Neural progenitor cell (in vitro differentiated cells): ENCODE results near the gene CXCR5. TPM values are rescaled to one million over a fixed set of nuclear protein-coding genes. Genes with fewer than 3 reads are reported as not detected.

ENCODE experiments used
- DNase-seq: peaks from one replicate; pipeline ENCODE4 v3.0.0-alpha.2; 2016; ENCODE audit warnings: low spot score
- H2AFZ ChIP-seq: fragments of 200-600 bp; sonication (generic); replicated peaks from 2 replicates; pipeline ENCODE4 v1.6.1; 2016; ENCODE audit warnings: antibody characterized with exemption
- H3F3A ChIP-seq: fragments of 200-600 bp; sonication (generic); 2 replicates; pipeline ENCODE4 v1.6.1; 2016; ENCODE audit warnings: antibody characterized with exemption, low read depth
- H3K27ac ChIP-seq: fragments of 200-600 bp; sonication (generic); 2 replicates; pipeline ENCODE4 v1.5.1; 2016; ENCODE audit warnings: mild to moderate bottlenecking
- H3K27me3 ChIP-seq: fragments of 200-600 bp; sonication (generic); 2 replicates; pipeline ENCODE4 v1.6.1; 2016; ENCODE audit warnings: mild to moderate bottlenecking, moderate library complexity
- H3K36me3 ChIP-seq: fragments of 200-600 bp; sonication (generic); 2 replicates; pipeline ENCODE4 v1.5.1; 2016
- H3K4me1 ChIP-seq: fragments of 200-600 bp; sonication (generic); 2 replicates; pipeline ENCODE4 v1.6.1; 2016; ENCODE audit warnings: mixed run types
- H3K4me2 ChIP-seq: fragments of 200-600 bp; sonication (generic); 2 replicates; pipeline ENCODE4 v1.6.1; 2016
- H3K4me3 ChIP-seq: fragments of 200-600 bp; sonication (generic); 2 replicates; pipeline ENCODE4 v1.5.1; 2016
- H3K79me2 ChIP-seq: fragments of 200-600 bp; sonication (generic); 2 replicates; pipeline ENCODE4 v1.6.1; 2016; ENCODE audit warnings: low read depth
- H3K9ac ChIP-seq: fragments of 200-600 bp; sonication (generic); 2 replicates; pipeline ENCODE4 v1.6.1; 2016
- H3K9me3 ChIP-seq: fragments of 200-600 bp; sonication (generic); 2 replicates; pipeline ENCODE4 v1.5.1; 2016; ENCODE audit warnings: low read depth
- H4K20me1 ChIP-seq: fragments of 200-600 bp; sonication (generic); 2 replicates; pipeline ENCODE4 v1.6.1; 2016; ENCODE audit warnings: low read depth
- H3K27ac Mint-ChIP-seq: 3 replicates; pipeline ENCODE4 v1.8.0; 2021; ENCODE audit warnings: mixed read lengths
- H3K27me3 Mint-ChIP-seq: 2 replicates; pipeline ENCODE4 v1.8.0; 2022; ENCODE audit warnings: low read depth, mild to moderate bottlenecking, inconsistent platforms, moderate library complexity, mixed read lengths; ENCODE audit not compliant: insufficient read depth
- H3K36me3 Mint-ChIP-seq: 3 replicates; pipeline ENCODE4 v1.8.0; 2021; ENCODE audit warnings: mixed read lengths
- H3K4me1 Mint-ChIP-seq: 3 replicates; pipeline ENCODE4 v1.8.0; 2021; ENCODE audit warnings: mixed read lengths
- H3K4me3 Mint-ChIP-seq: 3 replicates; pipeline ENCODE4 v1.8.0; 2021; ENCODE audit warnings: mild to moderate bottlenecking, moderate library complexity, mixed read lengths
- H3K9me3 Mint-ChIP-seq: 3 replicates; pipeline ENCODE4 v1.8.0; 2020; ENCODE audit warnings: mixed read lengths
- EZH2 ChIP-seq: fragments of 200-600 bp; sonication (generic); IDR thresholded peaks from 2 replicates; pipeline ENCODE4 v1.6.1; 2017; ENCODE audit warnings: antibody characterized with exemption, mild to moderate bottlenecking, moderate library complexity
- EZH2phosphoT487 ChIP-seq: fragments of 200-600 bp; sonication (generic); IDR thresholded peaks from 2 replicates; pipeline ENCODE4 v1.6.1; 2017; ENCODE audit warnings: antibody characterized with exemption
- microRNA-seq: library from miRNA; unstranded; fragments of <30 nt; microRNA quantifications from one replicate; pipeline ENCODE4, GENCODE V29; 2016
- small RNA-seq: library from RNA; depleted of rRNA; stranded (forward); fragments of <200 nt; gene quantifications from one replicate; pipeline ENCODE3, GENCODE V24; 2015
- total RNA-seq: library from RNA; depleted of rRNA; stranded (reverse); fragments of >200 nt; gene quantifications from 2 replicates; pipeline ENCODE4 v1.2.3, GENCODE V29; 2015; ENCODE audit warnings: low replicate concordance
- TF ChIP-seq, protein P1 (sequence below): fragments of 200-600 bp; sonication (generic); IDR thresholded peaks from 2 replicates; pipeline ENCODE4 v1.5.1; 2017; ENCODE audit warnings: antibody characterized with exemption, mild to moderate bottlenecking

The CXCR5 gene
- total RNA-seq, 1 donor from 2014 or later, result not detected

DNA sequence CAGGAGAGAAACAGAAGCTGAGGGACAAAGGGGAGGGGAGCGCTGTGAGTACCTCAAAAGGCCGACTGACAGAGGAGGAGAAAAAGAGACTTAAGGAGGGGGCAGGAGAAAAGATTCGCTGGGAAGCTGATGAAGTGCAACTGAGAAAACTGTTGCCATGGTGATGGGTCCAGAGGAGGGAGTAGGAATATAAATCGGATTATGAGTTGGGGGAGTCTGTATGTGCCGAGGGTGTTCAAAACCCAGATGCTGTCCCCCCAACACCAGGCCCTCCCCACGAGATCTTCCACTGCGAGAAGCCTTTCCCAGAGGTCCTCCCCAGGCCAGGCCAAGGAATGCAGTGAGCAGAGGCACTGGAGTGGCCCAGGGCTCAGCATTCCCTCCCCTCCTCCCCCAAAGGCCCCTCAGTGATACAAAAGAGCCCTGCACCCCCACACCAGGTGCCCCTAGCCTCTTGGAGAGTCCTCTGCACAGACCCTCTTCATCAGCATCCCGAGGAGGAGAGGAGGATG, 55.8 kb downstream of the CXCR5 start:
- Histone ChIP-seq H3K4me1 (peaks cover 20% of the 10 kb centered on the region), H3F3A (no peaks in the 10 kb centered on the region), H3K4me3 (no peak overlapping the region), H3K27ac (no peak overlapping the region), H3K36me3 (no peaks in the 10 kb centered on the region), H3K9me3 (no peaks in the 10 kb centered on the region), H3K9ac (no peak overlapping the region), H3K4me2 (peak overlapping the region; percentile 38), H2AFZ (peak overlapping the region; percentile 57), H4K20me1 (no peaks in the 10 kb centered on the region), H3K79me2 (no peaks in the 10 kb centered on the region), H3K27me3 (no peaks in the 10 kb centered on the region)
- peak; percentile 17 for DNase-seq
- TF ChIP-seq, protein P1, sequence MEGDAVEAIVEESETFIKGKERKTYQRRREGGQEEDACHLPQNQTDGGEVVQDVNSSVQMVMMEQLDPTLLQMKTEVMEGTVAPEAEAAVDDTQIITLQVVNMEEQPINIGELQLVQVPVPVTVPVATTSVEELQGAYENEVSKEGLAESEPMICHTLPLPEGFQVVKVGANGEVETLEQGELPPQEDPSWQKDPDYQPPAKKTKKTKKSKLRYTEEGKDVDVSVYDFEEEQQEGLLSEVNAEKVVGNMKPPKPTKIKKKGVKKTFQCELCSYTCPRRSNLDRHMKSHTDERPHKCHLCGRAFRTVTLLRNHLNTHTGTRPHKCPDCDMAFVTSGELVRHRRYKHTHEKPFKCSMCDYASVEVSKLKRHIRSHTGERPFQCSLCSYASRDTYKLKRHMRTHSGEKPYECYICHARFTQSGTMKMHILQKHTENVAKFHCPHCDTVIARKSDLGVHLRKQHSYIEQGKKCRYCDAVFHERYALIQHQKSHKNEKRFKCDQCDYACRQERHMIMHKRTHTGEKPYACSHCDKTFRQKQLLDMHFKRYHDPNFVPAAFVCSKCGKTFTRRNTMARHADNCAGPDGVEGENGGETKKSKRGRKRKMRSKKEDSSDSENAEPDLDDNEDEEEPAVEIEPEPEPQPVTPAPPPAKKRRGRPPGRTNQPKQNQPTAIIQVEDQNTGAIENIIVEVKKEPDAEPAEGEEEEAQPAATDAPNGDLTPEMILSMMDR, result no peak
- TF ChIP-seq EZH2 (no peak), EZH2phosphoT487 (no peak)
- no peaks in the 10 kb centered on the region for H3K36me3 Mint-ChIP-seq
- H3K4me1 Mint-ChIP-seq, result peaks cover 36% of the 10 kb centered on the region
- H3K27me3 Mint-ChIP-seq, result peaks cover 7% of the 10 kb centered on the region
- peak overlapping the region; percentile 52 for H3K27ac Mint-ChIP-seq
- H3K9me3 Mint-ChIP-seq, result no peaks in the 10 kb centered on the region
- peak overlapping the region; percentile 5 for H3K4me3 Mint-ChIP-seq

DNA sequence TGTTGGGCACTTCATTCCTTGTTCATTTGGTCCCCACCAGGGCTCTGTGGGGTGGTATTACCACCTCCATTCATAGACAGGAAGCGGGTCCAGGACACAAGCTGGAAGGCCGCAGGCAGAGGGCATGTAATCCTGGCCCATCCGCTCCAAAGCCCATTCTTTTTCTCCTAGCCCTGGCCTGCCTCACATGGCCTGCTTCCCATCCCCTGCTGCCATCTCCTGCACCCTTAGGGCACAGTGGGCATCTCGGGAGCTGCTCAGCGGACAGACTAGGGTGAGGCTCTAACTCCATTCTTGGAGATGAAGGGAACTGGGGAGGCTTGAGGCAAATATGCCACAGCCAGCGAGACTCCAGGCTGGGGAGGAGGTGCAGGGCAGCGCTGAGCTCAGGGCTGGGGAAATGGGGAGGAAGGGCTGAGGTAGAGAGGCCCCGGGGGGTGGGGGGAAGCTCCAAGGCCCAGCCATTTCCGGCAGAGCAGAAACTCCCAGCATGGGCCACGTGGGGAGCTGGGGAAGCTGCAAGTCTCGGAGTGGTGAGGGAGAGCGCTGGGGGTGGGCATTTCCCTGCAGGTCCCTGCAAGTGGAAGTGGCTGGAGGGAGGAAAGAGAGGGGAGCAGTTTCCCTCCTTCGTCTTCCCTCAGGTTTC, 56.4 kb downstream of the CXCR5 start:
- Histone ChIP-seq H3K9ac (no peak overlapping the region), H4K20me1 (no peaks in the 10 kb centered on the region), H3K27ac (no peak overlapping the region), H3K36me3 (no peaks in the 10 kb centered on the region), H3K27me3 (no peaks in the 10 kb centered on the region), H3F3A (no peaks in the 10 kb centered on the region), H3K4me1 (peaks cover 20% of the 10 kb centered on the region), H3K9me3 (no peaks in the 10 kb centered on the region), H3K4me2 (peak overlapping the region; percentile 38), H3K4me3 (no peak overlapping the region), H3K79me2 (no peaks in the 10 kb centered on the region), H2AFZ (peak overlapping the region; percentile 57)
- H3K4me3 Mint-ChIP-seq, result no peak overlapping the region
- no peaks in the 10 kb centered on the region for H3K36me3 Mint-ChIP-seq
- H3K9me3 Mint-ChIP-seq, result no peaks in the 10 kb centered on the region
- DNase-seq, result peak; percentile 16
- H3K4me1 Mint-ChIP-seq, result peaks cover 37% of the 10 kb centered on the region
- H3K27me3 Mint-ChIP-seq, result peaks cover 7% of the 10 kb centered on the region
- TF ChIP-seq EZH2 (no peak), EZH2phosphoT487 (no peak)
- TF ChIP-seq, protein P1, result no peak
- H3K27ac Mint-ChIP-seq, result no peak overlapping the region

DNA sequence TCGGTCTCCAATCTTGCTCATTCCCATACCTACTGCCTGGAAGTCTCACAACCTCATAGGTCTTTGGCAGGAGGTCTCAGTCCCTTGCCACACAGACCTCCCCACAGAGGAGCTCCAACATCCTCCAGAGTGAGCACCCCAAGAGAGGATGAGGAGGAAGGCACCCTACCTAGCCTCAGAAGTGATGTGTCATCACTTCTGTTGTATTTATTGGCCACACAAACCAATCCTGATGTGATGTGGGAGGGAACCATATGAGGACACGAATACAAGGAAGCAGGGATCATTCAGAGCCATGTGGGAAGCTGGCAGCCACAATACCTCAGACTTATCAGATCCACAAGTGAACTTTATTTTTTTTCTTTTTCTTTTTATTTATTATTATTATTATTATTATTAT, 63.4 kb downstream of the CXCR5 start:
- TF ChIP-seq, protein P1, result no peak
- TF ChIP-seq EZH2 (no peak), EZH2phosphoT487 (no peak)
- no peaks in the 10 kb centered on the region for H3F3A ChIP-seq
- no peaks in the 10 kb centered on the region for H3K9me3 Mint-ChIP-seq
- no peaks in the 10 kb centered on the region for H3K36me3 Mint-ChIP-seq
- H3K4me1 ChIP-seq, result no peaks in the 10 kb centered on the region
- no peak overlapping the region for H2AFZ ChIP-seq
- H3K4me1 Mint-ChIP-seq, result peaks cover 12% of the 10 kb centered on the region
- H3K36me3 ChIP-seq, result no peaks in the 10 kb centered on the region
- no peak overlapping the region for H3K4me3 Mint-ChIP-seq
- no peaks in the 10 kb centered on the region for H3K9me3 ChIP-seq
- H4K20me1 ChIP-seq, result no peaks in the 10 kb centered on the region
- no peak for DNase-seq
- no peak overlapping the region for H3K27ac ChIP-seq
- no peaks in the 10 kb centered on the region for H3K79me2 ChIP-seq
- peaks cover 11% of the 10 kb centered on the region for H3K27me3 Mint-ChIP-seq
- H3K27me3 ChIP-seq, result peaks cover 3% of the 10 kb centered on the region
- H3K9ac ChIP-seq, result no peak overlapping the region
- peak overlapping the region; percentile 19 for H3K27ac Mint-ChIP-seq
- no peak overlapping the region for H3K4me3 ChIP-seq
- no peak overlapping the region for H3K4me2 ChIP-seq

Small RNA genes lying within 50 kb of the gene (microRNA-seq; reads per million reads assigned to microRNA genes)
- not detected for gene MIR4492

Small RNA genes lying within 50 kb of the gene (small RNA-seq; reads per million reads assigned to genes)
- gene MIR4492 (not detected), gene RF00019 (not detected), gene RN7SL688P (not detected)

Other genes starting within 250 kb of the CXCR5 start
- gene TREH, start 204.2 kb upstream of the CXCR5 start, total RNA-seq, result not detected in 2 replicates
- gene DDX6, start 92.7 kb upstream of the CXCR5 start, total RNA-seq, result 191 and 332 TPM in 2 replicates
- gene BCL9L, start 42.0 kb downstream of the CXCR5 start, total RNA-seq, result 3.0 and 7.2 TPM in 2 replicates
- 0.43 TPM in 1 of 2 replicates, not detected in the other for gene UPK2, start 72.4 kb downstream of the CXCR5 start, total RNA-seq
- gene FOXR1, start 87.9 kb downstream of the CXCR5 start, total RNA-seq, result not detected in 2 replicates
- gene CENATAC, start 114.2 kb downstream of the CXCR5 start, total RNA-seq, result 42.9 and 46.4 TPM in 2 replicates
- 2,482 and 2,538 TPM in 2 replicates for gene RPS25, start 134.5 kb downstream of the CXCR5 start, total RNA-seq
- gene TRAPPC4, start 134.9 kb downstream of the CXCR5 start, total RNA-seq, result 53.5 and 59.5 TPM in 2 replicates
- 55.2 and 89.0 TPM in 2 replicates for gene SLC37A4, start 147.0 kb downstream of the CXCR5 start, total RNA-seq
- gene HYOU1, start 173.3 kb downstream of the CXCR5 start, total RNA-seq, result 129 and 203 TPM in 2 replicates
- gene VPS11, start 183.9 kb downstream of the CXCR5 start, total RNA-seq, result 10.4 and 20.7 TPM in 2 replicates
- 30.0 and 31.1 TPM in 2 replicates for gene HMBS, start 201.0 kb downstream of the CXCR5 start, total RNA-seq
- gene DPAGT1, start 218.0 kb downstream of the CXCR5 start, total RNA-seq, result 13.4 and 24.3 TPM in 2 replicates
- 1.5 and 3.7 TPM in 2 replicates for gene C2CD2L, start 223.5 kb downstream of the CXCR5 start, total RNA-seq
- gene HINFP, start 237.7 kb downstream of the CXCR5 start, total RNA-seq, result 32.5 and 47.3 TPM in 2 replicates